Measurements from ENCODE around the gene CGRRF1.

DNA sequence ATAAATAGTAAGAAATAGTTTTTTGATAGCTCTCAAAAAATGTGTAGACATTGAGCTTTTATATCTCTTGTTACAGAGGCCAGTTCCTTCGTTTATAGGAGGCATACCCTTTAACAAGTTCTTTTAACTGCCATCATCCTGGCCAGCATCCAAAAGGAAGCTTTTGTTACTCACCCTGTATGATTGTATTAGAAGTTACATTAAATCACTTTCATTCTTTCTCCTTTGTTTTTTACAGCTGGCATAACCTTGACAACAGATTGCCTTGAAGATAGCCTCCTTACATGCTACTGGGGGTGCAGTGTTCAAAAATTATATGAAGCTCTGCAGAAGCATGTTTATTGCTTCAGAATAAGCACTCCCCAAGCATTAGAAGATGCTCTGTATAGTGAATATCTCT, 20.1 kb downstream of the CGRRF1 start:
- TF ChIP-seq, protein P1, sequence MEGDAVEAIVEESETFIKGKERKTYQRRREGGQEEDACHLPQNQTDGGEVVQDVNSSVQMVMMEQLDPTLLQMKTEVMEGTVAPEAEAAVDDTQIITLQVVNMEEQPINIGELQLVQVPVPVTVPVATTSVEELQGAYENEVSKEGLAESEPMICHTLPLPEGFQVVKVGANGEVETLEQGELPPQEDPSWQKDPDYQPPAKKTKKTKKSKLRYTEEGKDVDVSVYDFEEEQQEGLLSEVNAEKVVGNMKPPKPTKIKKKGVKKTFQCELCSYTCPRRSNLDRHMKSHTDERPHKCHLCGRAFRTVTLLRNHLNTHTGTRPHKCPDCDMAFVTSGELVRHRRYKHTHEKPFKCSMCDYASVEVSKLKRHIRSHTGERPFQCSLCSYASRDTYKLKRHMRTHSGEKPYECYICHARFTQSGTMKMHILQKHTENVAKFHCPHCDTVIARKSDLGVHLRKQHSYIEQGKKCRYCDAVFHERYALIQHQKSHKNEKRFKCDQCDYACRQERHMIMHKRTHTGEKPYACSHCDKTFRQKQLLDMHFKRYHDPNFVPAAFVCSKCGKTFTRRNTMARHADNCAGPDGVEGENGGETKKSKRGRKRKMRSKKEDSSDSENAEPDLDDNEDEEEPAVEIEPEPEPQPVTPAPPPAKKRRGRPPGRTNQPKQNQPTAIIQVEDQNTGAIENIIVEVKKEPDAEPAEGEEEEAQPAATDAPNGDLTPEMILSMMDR (IDR thresholded peaks at IDR 0.05; ENCODE audit: low read length), result no peak
- no peak for TF ChIP-seq EZH2 (IDR thresholded peaks at IDR 0.05; ENCODE audit: borderline replicate concordance, low read length)

All from OCI-LY1 (cell line).